Stimulated activated CD4-positive, alpha-beta T cell treated with anti-CD3 and anti-CD28 coated beads, TNF-alpha, amount 100 ng/mL, for 1 hour (primary cell): ENCODE measurements around the gene SLC6A18.

Source experiments
- DNase-seq, 3 donors: peaks; one replicate each; pipeline ENCODE4 v3.0.0-alpha.2; 2020; ENCODE audit warnings: low read depth in 3 of 3, low spot score in 1 of 3

SLC6A18 gene

GRCh38 chr5:1214163-1214935 lies 10.8 kb upstream of the SLC6A18 start:
- DNase-seq: no peak

DNA sequence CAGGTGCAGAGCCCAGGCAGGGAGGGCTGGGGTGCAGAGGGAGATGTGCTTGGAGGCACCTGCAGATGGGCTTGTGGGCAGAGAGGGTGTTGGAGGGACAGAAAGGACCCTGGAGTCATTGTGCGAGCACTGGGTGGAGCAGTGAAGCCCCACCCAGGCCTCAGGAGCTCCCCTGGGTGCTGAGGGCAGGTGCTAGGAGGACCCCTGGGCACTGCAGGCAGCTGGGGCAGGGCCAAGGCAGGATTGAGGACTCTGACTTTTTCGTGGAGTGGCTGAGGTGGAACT lies 10.3 kb upstream of the SLC6A18 start:
- DNase-seq: no peak

- no peak for DNase-seq
These were observed 9.7 kb upstream of the SLC6A18 start for GRCh38 chr5:1215320-1216096.

DNA sequence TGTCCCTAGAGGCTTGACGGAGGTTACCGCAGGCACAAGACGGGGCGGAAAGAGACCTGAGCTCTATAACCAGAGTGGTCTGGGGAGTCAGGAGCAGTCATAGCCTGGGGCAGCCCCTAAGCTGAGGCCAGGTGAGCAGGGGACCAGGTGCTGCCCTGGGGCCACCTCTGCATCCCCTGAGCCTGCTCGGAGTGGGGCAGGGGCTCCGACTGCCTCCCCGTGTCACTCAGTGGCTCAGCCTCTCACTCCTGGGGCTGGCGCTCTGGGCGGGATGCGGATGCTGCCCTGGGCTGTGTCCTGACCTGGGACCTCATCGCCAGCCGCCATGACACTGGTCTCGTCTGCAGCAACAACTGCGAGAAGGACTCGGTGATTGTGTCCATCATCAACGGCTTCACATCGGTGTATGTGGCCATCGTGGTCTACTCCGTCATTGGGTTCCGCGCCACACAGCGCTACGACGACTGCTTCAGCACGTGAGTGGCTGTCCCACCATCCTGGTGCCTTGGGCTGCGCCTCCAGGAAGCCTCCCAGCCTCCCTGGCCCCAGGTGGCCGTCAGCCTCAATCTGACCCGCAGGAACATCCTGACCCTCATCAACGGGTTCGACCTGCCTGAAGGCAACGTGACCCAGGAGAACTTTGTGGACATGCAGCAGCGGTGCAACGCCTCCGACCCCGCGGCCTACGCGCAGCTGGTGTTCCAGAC lies 8.8 kb upstream of the SLC6A18 start:
- DNase-seq: no peak

- DNase-seq: no peak
These were observed 8.3 kb upstream of the SLC6A18 start for GRCh38 chr5:1216918-1217295.

GRCh38 chr5:1217596-1218206 lies 7.5 kb upstream of the SLC6A18 start:
- DNase-seq: no peak

DNA sequence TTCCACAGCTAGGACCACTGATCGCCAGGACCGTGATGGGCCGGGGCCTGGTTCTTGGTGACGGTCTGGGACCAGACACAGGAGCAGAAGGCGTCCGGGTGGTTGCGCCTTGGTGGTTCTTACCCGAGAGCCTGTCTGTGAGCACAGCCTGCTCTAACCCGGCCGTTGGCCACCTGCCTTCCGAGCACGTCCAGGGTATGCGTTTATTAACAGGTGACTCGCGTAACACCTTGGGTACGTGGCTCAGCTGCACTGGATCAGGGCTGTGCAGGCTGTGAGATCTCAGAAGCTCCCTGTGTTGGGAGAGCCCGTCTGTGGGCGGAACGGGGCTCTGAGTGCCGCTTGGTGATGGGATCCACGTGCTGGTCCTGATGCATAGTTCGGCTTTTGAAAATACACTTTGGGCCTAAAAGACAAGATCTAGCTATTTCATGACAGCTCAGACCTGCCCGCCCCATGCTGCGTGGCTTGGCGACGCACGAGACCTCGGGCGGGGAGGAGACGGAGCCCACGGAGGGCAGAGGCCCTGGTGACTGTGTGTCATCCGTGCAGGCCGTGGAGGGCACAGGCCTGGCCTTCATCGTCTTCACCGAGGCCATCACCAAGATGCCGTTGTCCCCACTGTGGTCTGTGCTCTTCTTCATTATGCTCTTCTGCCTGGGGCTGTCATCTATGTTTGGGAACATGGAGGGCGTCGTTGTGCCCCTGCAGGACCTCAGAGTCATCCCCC lies 6.7 kb upstream of the SLC6A18 start:
- DNase-seq: no peak

- DNase-seq: no peak
These were observed 5.9 kb upstream of the SLC6A18 start for GRCh38 chr5:1219098-1219767.

DNA sequence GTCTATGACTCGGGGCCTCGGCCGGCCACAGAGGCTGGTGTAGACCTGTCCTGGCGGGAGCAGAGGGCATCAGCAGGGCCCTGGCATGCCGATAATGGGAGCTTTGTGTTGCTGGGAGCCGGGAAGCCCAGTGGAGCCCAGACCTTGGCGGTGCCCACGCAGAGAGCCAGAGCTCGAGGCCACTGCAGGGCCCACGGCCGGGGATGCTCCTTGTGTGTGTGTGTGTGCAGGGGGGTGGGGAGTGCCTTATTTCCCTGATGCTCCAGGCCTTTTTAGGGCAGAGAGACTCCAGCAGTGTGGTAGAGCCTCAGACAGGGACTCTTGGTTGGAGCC lies 5.4 kb upstream of the SLC6A18 start:
- DNase-seq: no peak

DNA sequence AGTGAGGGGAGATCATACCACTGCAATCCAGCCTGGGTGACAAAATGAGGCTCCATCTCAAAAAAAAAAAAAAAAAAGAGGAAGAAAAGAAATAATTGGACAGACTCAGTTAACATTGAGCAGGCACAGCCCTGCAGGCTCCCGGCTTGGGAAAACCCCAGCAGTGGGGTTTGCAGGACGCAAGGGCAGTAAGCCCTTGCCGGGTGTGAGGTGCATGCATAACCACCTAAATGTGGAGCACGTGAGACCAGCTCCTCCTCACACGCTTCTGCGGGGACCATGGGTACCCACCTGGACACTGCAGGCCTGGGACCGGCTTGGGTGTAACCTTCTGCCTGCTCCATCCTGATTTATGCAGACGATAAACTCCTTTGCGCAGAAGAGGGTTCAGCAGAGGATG lies 4.8 kb upstream of the SLC6A18 start:
- no peak for DNase-seq

- DNase-seq: no peak
These were observed 4.3 kb upstream of the SLC6A18 start for GRCh38 chr5:1220831-1221230.

DNA sequence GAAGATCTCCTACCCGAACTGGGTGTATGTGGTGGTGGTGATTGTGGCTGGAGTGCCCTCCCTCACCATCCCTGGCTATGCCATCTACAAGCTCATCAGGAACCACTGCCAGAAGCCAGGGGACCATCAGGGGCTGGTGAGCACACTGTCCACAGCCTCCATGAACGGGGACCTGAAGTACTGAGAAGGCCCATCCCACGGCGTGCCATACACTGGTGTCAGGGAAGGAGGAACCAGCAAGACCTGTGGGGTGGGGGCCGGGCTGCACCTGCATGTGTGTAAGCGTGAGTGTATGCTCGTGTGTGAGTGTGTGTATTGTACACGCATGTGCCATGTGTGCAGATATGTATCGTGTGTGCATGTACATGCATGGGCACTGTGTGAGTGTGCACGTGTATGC lies 3.5 kb upstream of the SLC6A18 start:
- no peak for DNase-seq

- DNase-seq: no peak
These were observed 3.0 kb upstream of the SLC6A18 start for GRCh38 chr5:1222147-1222546.

DNA sequence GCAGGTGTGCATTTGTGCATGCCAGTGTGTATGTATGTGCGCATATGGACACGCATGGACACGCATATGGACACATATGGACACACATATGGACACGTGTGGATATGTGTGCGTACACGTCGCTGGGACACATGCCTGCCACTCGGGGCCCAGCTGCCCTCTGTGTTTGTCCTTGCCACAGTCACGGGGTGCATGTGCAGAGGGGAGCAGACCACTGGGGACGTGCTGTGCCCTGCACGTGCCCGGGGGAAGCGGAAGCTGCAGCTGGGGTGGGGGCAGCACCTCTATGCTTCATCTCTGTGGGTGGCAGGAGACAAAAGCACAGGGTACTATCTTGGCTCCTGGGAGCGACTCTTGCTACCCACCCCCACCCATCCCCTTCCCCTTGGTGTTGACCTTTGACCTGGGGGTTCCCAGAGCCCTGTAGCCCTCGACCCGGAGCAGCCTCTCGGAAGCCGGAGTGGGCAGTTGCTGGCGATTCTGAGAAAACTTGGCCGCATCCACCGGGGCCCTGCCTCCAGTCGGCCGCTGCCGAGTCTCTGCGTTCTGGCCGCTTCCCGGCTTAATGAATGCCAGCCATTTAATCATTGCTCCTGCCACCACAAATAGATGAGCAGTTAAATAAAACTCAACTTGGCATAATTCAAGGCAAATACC lies 2.4 kb upstream of the SLC6A18 start:
- DNase-seq: no peak

GRCh38 chr5:1223278-1223670 lies 1.9 kb upstream of the SLC6A18 start:
- DNase-seq: no peak

DNA sequence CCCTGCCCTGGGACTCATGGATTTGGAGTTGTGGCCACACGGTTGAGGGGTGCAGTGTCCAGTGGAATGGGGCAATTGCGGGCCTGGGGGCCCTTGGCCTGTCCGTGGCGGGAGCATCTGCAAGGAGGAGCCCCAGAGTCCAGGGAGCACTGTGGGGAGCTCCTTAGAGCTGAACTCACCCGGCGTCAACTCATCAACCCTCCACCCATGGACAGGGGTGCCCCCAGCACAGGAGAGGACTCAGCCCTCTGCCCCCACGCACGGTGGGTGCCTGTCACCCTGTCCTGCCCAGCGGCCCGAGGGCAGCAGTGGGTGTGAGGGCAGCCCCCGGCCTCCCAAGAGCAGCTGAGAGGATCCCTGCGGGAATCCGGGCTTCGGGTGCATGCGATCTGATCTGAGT lies 550 bp upstream of the SLC6A18 start:
- DNase-seq: no peak

GRCh38 chr5:1226231-1226630 lies 1.1 kb downstream of the SLC6A18 start:
- no peak for DNase-seq

- DNase-seq: no peak
These were observed 1.8 kb downstream of the SLC6A18 start for GRCh38 chr5:1226839-1227581.

GRCh38 chr5:1227667-1228066 lies 2.5 kb downstream of the SLC6A18 start:
- DNase-seq: no peak

DNA sequence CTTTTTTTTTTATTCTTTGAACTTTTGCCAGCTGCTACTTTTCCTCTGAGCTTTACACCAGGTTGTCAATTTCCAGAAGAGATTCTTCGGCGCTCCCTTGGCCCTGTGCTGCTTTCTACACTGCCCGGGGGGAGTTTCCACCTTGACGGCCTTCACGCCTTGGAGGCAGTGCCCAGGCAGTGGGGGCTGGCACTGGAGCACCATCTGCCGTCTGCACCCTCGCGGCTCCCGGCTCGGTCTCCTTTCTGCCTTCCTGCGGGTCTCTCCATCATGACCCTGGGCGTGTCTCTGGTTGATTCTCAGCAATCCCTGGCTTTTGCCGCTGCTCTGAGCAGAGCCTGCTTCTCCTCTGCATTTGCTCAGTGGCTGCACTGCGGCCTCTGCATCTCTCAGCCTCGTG lies 2.9 kb downstream of the SLC6A18 start:
- DNase-seq: no peak
